Upper lobe of left lung (tissue), 4 donors: ENCODE measurements around the gene ATXN1.

Experiments
- CTCF ChIP-seq, 6 experiments: fragments of 450-650 bp in 4 of 6; fragments of 200-600 bp in 2 of 6; sonication (generic) in 2 of 6; IDR thresholded peaks; one replicate each; pipeline ENCODE4 v1.5.1; 2016 to 2019; ENCODE audit warnings: antibody characterized with exemption in 6 of 6
- EP300 ChIP-seq, 4 donors: sonication (generic); formaldehyde crosslinking; IDR thresholded peaks; one replicate each; pipeline ENCODE4 v1.5.1; 2017; ENCODE audit warnings: antibody characterized with exemption in 4 of 4, control low read depth in 2 of 4
- POLR2A ChIP-seq, 4 donors: fragments of 450-650 bp; IDR thresholded peaks; one replicate each; pipeline ENCODE4 v1.5.1; 2016 to 2017; ENCODE audit warnings: antibody characterized with exemption in 4 of 4, mild to moderate bottlenecking in 2 of 4
- POLR2AphosphoS5 ChIP-seq, 2 donors: sonication (generic); formaldehyde crosslinking; IDR thresholded peaks; one replicate each; pipeline ENCODE4 v1.5.1; 2017; ENCODE audit warnings: antibody characterized with exemption in 2 of 2

- TF ChIP-seq POLR2A (IDR thresholded peaks at IDR 0.05) (no peak), CTCF (IDR thresholded peaks at IDR 0.05) (no peak), EP300 (IDR thresholded peaks at IDR 0.05) (no peak), POLR2AphosphoS5 (IDR thresholded peaks at IDR 0.05) (no peak)
Observed at GRCh38 chr6:16679050-16679449, 82.2 kb downstream of the ATXN1 start.
